Stimulated activated CD4-positive, alpha-beta T cell treated with anti-CD3 and anti-CD28 coated beads, Interleukin-2, amount 100 ng/mL, for 24 hours (primary cell): ENCODE measurements around the gene RPL10A.

Experiments
- DNase-seq, 2 donors: peaks; one replicate each; pipeline ENCODE4 v3.0.0-alpha.2; 2020

Gene RPL10A

DNA sequence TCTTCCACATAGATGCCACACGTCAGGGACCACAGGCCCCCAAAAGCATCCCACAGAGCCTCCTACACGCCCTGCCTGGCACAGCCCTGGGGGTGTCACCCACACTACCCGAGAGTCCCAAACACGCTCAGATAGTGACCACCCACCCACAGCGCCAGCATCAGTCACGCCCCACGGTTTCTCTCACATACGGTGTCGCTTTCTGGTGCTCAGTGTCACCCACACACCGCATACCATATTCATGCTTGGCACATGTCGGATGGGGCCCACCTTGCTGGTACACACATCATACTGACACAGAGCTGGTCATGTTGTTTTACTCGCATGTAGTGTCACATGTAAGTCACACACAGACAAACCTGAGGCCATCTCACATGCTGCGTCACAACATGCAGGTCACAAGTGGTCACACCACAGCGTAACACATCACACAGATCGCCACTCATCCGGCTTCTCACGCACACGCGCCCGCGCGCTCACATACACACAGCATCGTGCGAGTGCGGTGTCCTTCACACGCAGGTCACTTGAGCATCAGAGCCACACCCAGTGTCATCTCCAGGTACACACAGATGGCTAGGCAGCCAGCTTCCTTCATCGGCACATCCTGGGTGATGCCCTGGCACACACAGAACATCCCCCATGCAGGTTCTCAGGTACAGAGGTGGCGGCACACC is 25.2 kb downstream of the RPL10A start:
- no peak for DNase-seq

GRCh38 chr6:35494161-35494563 is 26.0 kb downstream of the RPL10A start:
- no peak for DNase-seq

GRCh38 chr6:35495258-35496035 is 27.2 kb downstream of the RPL10A start:
- no peak for DNase-seq

- DNase-seq = no peak
Observed at GRCh38 chr6:35496036-35496840, 28.0 kb downstream of the RPL10A start.

DNA sequence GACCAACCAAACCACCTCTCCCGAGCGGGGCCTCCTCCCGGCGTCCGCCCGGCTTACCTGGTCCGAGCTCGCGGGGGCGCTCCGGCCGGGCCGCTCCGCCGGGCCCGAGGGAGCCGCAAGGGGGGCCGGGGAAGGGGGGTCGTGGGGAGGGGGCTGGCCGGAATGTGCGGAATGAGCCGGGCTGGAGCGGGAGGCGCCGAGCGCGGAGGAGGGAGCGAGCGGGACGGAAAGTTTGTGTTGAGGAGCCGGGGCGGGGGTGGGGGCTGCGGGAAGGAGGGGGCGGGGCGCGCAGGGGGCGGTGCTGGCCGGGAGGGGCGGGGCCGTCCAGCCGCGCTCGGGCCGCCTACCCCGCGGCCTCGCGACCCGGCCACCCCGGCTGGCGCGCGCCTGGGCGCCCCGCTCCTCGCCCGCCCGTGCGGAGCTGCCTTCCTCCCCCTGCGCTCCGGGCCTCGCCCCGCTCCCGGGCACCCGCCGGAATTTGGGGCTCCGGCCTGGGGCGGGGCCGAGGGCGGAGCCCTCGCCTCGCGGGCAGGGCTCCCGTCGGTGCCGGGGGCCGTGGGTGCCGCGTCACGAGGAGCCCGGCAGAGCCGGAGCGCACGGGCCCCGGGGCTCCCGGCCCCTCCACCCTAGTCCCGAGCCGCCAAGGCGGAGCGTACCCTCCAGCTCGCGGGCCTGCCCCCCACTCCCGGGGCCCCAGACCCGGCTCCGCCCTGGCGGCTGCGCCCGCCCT is 28.8 kb downstream of the RPL10A start, which contains the start of gene TEAD3:
TEAD3 (minus strand) TSS at position 239 of the 730 bp plus-strand sequence.
- DNase-seq = peak; percentile 56 to 64

- peak; percentile 62 to 65 for DNase-seq
Observed at GRCh38 chr6:35497571-35498421, 29.6 kb downstream of the RPL10A start.

DNA sequence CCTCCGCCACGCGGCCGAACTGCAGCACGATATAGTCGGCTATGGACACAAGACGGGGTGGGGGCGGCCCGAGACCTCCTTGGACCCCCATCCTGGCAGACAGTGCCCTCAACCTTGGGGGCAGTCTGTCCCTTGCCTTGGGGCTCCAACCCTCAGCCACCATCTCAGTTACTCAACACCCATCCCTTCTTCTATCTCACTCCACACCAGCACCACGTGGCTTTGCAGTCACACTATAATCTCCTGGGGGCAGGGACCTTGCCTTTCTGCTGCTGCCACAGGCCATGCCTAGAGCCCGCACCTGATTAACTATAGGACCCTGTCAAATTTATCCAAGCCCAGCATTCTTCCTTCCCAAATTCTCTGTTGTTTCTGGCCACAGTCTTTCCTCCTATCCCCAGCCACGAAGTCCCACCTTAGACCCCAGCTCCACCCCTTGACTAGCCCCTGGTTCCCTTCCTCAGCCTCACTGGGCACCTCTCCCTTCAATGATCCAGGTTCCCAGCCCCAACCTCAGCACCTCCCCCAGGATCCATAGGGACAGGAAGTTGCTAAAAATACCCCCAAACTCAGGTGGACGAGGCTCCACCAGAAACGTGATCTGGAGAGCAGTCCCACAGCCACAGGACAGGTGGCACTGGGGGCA is 30.3 kb downstream of the RPL10A start:
- DNase-seq = no peak

DNA sequence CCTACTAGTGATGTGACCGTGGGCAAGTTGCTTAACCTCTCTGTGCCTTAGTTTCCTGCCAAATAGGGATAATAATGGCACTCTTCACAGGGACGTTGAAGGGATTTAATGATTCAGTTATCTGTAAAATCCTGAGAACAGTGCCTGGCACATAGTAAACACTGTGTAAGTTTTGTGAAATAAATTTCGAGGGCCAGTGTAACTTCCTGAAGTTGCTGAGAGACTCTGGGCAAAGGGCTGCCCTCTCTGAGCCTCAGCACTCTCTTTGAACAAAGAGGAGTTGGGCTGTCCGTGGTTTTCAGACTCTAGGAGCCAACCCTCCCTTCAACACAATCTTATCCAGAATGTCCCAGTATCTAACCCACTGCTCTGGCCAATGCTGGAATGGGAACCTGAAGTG is 31.2 kb downstream of the RPL10A start:
- no peak for DNase-seq

- DNase-seq = no peak
Observed at GRCh38 chr6:35500782-35501181, 32.6 kb downstream of the RPL10A start.

- DNase-seq = no peak
Observed at GRCh38 chr6:35501784-35502183, 33.6 kb downstream of the RPL10A start.

- DNase-seq = no peak
Observed at GRCh38 chr6:35503534-35503933, 35.3 kb downstream of the RPL10A start.

DNA sequence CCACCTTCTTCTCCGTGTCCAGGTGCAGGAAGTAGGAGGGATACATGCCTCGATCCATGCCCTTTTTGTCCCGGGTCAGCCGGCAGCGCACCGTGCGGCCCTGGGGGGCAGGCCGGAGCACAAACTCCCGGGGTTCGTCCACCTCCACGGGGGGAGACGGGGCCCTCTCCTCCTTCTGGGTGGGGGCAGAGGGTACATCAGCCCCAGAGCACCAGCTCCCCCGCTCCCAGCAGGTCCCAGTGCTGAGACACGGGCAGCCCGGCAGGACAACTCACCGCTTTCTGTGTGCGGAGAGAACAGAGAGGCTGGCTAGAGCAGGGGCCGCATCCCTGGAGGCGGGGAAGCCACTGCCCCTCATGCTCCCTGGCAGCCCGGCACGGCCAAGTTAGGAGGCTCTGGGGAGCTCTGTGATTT is 37.8 kb downstream of the RPL10A start:
- no peak for DNase-seq

- no peak for DNase-seq
Observed at GRCh38 chr6:35506536-35506935, 38.3 kb downstream of the RPL10A start.

GRCh38 chr6:35507221-35507620 is 39.0 kb downstream of the RPL10A start:
- no peak for DNase-seq

GRCh38 chr6:35508027-35508426 is 39.8 kb downstream of the RPL10A start:
- no peak for DNase-seq

DNA sequence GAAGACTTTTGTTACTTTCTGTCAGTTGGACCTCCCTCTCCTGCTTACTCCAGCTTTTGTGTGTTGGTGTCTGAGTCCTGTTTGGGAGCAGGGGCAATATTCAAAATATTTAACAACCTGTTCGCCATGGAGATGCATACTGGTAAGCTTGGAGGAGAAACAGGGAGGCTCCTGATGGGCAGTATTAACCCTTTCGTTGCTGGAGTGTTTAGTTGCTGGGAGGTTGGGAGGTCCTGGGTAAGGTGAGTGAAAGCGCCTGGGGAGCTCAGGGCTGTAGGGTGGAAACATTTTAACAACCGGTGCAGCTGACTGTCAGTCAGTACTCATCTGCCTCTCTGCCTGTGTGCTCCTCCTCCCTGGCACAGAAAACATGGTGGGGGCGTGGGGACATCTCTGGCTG is 40.3 kb downstream of the RPL10A start:
- DNase-seq = no peak

- no peak for DNase-seq
Observed at GRCh38 chr6:35510916-35511561, 42.8 kb downstream of the RPL10A start.

- DNase-seq = no peak
Observed at GRCh38 chr6:35511562-35511941, 43.4 kb downstream of the RPL10A start.

DNA sequence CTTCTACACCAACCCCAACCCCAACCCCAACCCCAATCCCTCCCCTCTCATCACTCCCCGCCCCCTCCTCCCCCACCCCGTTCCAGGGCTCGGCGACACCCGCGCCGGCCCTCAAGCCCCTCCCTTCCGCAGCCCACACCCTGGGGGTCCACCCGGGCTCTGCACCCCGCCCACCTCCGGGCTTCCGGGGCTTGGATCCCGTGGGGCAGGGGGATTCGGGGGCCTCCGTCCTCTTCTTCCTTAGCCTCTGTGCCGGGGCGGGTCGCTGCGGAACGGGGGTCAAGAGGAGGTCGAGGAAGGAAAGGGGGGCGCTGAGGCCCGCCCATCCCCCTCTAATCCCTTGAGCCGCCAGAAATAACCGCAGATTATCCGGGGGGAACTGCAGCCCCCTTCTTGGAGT is 43.8 kb downstream of the RPL10A start:
- DNase-seq = no peak

DNA sequence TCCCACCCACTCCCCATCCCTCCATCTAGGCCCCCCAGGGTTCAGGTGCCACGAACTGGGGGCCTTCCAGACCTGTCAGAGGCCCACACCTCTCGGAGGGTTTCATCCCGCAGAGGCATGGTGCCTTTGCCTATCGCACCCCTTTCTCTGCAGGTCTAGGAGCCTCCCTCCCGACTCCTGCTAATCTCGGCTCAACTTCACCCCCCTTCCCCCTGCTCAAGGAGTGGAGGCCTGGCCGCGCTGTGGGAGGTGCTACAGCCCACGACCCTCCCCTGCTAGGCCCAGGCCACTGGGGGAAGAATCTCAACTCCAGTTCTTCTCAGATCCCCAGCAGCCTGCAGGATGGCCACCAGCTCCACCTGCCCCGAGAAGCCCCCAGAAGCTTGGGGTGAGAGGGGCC is 44.5 kb downstream of the RPL10A start, which contains the start of gene TULP1:
TULP1 (minus strand) TSS at position 157 of the 400 bp plus-strand sequence; CDS start at position 119, 38 bp downstream.
- no peak for DNase-seq

DNA sequence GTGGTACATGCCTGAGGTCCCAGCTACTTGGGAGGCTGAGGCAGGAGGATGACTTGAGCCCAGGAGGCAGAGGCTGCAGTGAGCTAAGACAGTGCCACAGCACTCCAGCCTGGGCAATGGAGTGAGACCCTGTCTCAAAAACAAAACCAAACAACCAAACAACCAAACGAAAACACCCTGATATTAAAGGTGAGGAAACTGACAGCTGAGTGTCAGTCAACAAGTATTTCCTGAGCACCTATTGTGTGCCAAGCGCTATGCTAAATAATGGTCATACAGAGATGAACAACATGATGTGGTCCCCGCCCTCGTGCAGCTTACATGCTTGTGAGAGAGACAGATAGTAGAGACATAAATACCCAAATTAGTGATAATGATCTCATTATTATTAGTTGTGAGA is 46.4 kb downstream of the RPL10A start:
- no peak for DNase-seq
